ENCODE data around the gene VEPH1.

GRCh38 chr3:157441102-157441624 is 62.1 kb downstream of the VEPH1 start:
- TF ChIP-seq RXRA (IDR thresholded peaks at IDR 0.05; ENCODE audit: borderline replicate concordance, low read depth) (no peak), YY1 (IDR thresholded peaks at IDR 0.05; ENCODE audit: low read depth) (no peak)

All from SK-N-SH (cell line).